ENCODE measurements around the gene PRKCA. TPM values are rescaled to one million over a fixed set of nuclear protein-coding genes. Genes with fewer than 3 reads are reported as not detected.

Gene PRKCA
- total and polyA plus RNA-seq, 10 of the 15 experiments (the other 5 are each of a cell fraction or from before 2014, with no cell fraction given), result 0.11 to 14.6 (median 0.72) TPM

- TF ChIP-seq E4F1 (IDR thresholded peaks at IDR 0.05; ENCODE audit: borderline replicate concordance, partially characterized antibody) (no peak), CBX3 (IDR thresholded peaks at IDR 0.05; ENCODE audit: borderline replicate concordance, low read depth) (no peak), PAX8 (IDR thresholded peaks at IDR 0.05) (no peak), HCFC1 (IDR thresholded peaks at IDR 0.05; ENCODE audit: low read length) (no peak), HDGF (IDR thresholded peaks at IDR 0.05) (no peak), EGR1 (IDR thresholded peaks at IDR 0.05; ENCODE audit: borderline replicate concordance in 1 of 2, low read depth in 2 of 2, low read length in 2 of 2) (no peak), ASH2L (IDR thresholded peaks at IDR 0.05; ENCODE audit: borderline replicate concordance, low read depth) (no peak), RBBP5 (conservative IDR thresholded peaks at IDR 0.05) (no peak), SMAD1 (IDR thresholded peaks at IDR 0.05; ENCODE audit: low read depth, partially characterized antibody) (no peak), IRF5 (IDR thresholded peaks at IDR 0.05; ENCODE audit: borderline replicate concordance) (no peak), ZBTB40 (IDR thresholded peaks at IDR 0.05; ENCODE audit: borderline replicate concordance) (no peak), TCF3 (IDR thresholded peaks at IDR 0.05; ENCODE audit: borderline replicate concordance, insufficient read depth, low read depth, low read length) (no peak), YY1 (IDR thresholded peaks at IDR 0.05; ENCODE audit: low read depth, low read length) (no peak), ATF2 (IDR thresholded peaks at IDR 0.05; ENCODE audit: low read length) (peak; percentile 64; the same call in 1 of the 2 replicates), SMAD5 (IDR thresholded peaks at IDR 0.05; ENCODE audit: low read depth) (no peak), SREBF2 (IDR thresholded peaks at IDR 0.05; ENCODE audit: low read length) (no peak), ATF3 (IDR thresholded peaks at IDR 0.05; ENCODE audit: borderline replicate concordance, extremely low read depth, low read depth, low read length) (no peak), NFYB (IDR thresholded peaks at IDR 0.05; ENCODE audit: insufficient read depth, low read depth, low read length) (no peak)
These were observed 415.2 kb downstream of the PRKCA start (continued) for GRCh38 chr17:66717641-66718058.

Measured in GM12878 (cell line).